ENCODE data around the gene MAST2.

- no peak for TF ChIP-seq ONECUT2 (CRISPR knock-in tag; IDR thresholded peaks at IDR 0.05)
- TF ChIP-seq ZMYM2 (CRISPR knock-in tag; IDR thresholded peaks at IDR 0.05): no peak
- no peak for TF ChIP-seq ATF5 (CRISPR knock-in tag; IDR thresholded peaks at IDR 0.05; ENCODE audit: low read depth)
- no peak for TF ChIP-seq EP300 (IDR thresholded peaks at IDR 0.05; ENCODE audit: low read depth in 2 of 2, low read length in 2 of 2)
- no peak for TF ChIP-seq EP300 (CRISPR knock-in tag; IDR thresholded peaks at IDR 0.05; ENCODE audit: borderline replicate concordance)
- TF ChIP-seq ZFP41 (CRISPR knock-in tag; IDR thresholded peaks at IDR 0.05; ENCODE audit: borderline replicate concordance): no peak
- no peak for TF ChIP-seq MAZ (IDR thresholded peaks at IDR 0.05; ENCODE audit: borderline replicate concordance, low read depth, low read length)
- TF ChIP-seq MAZ (CRISPR knock-in tag; IDR thresholded peaks at IDR 0.05; ENCODE audit: low read depth): no peak
- TF ChIP-seq ZBTB40 (IDR thresholded peaks at IDR 0.05): no peak
- TF ChIP-seq ZBTB40 (CRISPR knock-in tag; IDR thresholded peaks at IDR 0.05): no peak
- no peak for TF ChIP-seq ARID2 (CRISPR knock-in tag; IDR thresholded peaks at IDR 0.05; ENCODE audit: borderline replicate concordance)
- TF ChIP-seq FOXO4 (CRISPR knock-in tag; conservative IDR thresholded peaks at IDR 0.05): no peak
- no peak for TF ChIP-seq HNRNPH1 (optimal IDR thresholded peaks at IDR 0.05; ENCODE audit: low read depth, low read length)
- TF ChIP-seq CTCF (CRISPR knock-in tag; IDR thresholded peaks at IDR 0.05): no peak
- TF ChIP-seq RFX5 (IDR thresholded peaks at IDR 0.05; ENCODE audit: low read depth, low read length): no peak
Measured at GRCh38 chr1:45957684-45958083, 154.3 kb downstream of the MAST2 start.

All from HepG2 (cell line).